ENCODE results near the gene DLK1. TPM values are rescaled to one million over a fixed set of nuclear protein-coding genes. Genes with fewer than 3 reads are reported as not detected.

DLK1 gene
- total and polyA plus RNA-seq, 2 of the 4 experiments (the other 2 are of a cell fraction): under 0.01 to 0.07 TPM

- dilution Hi-C loops (cut with HindIII; ENCODE audit: low sequenced_read_pairs, unreplicated experiment): no loop called here
These were observed 19.6 kb downstream of the DLK1 start for GRCh38 chr14:100746326-100746725.

More at GRCh38 chr14:100746326-100746725, 19.6 kb downstream of the DLK1 start:
- no peak overlapping the region for H2AFZ ChIP-seq (replicated peaks; ENCODE audit: low read length, poor library complexity)
- H3K18ac ChIP-seq (ENCODE audit: low read depth, low read length): no peak overlapping the region
- H4K8ac ChIP-seq (ENCODE audit: low read depth in 2 of 2, low read length in 2 of 2): no peak overlapping the region
- intact Hi-C loops (cut with micrococcal nuclease) (loop anchor here (5.0 kb wide), 1 partner anchor 76 kb away; no protein-coding TSS in a partner anchor), in situ Hi-C loops (cut with MboI; ENCODE audit: low sequenced_read_pairs) (no loop called here)
- no peak overlapping the region for H2BK120ac ChIP-seq (ENCODE audit: low read depth, low read length)
- H2BK15ac ChIP-seq (ENCODE audit: low read depth, low read length): no peak overlapping the region
- H3K9me3 ChIP-seq (ENCODE audit: control insufficient read depth, insufficient read depth, low read length): peaks cover under 1% of the 10 kb centered on the region; the same call in 1 of the 2 replicates
- no peak for DNase-seq
- no peak overlapping the region for H3K4me2 ChIP-seq (ENCODE audit: low read depth, low read length)
- no TSS peak for BruUV-seq (replicated peaks)
- H3K9ac ChIP-seq (ENCODE audit: low read depth, low read length): no peak overlapping the region
- peaks cover 7% of the 10 kb centered on the region; the same call in 1 of the 2 replicates for H3K4me1 ChIP-seq (ENCODE audit: control insufficient read depth, insufficient read depth, low read length)
- H2AK9ac ChIP-seq (replicated peaks; ENCODE audit: low read depth, low read length, poor library complexity): no peak overlapping the region
- H3K79me1 ChIP-seq (ENCODE audit: low read depth in 1 of 2, low read length in 2 of 2): no peaks in the 10 kb centered on the region
- no peak overlapping the region for H3K4me3 ChIP-seq (ENCODE audit: insufficient read depth, low read depth, low read length)
- H2AK5ac ChIP-seq (ENCODE audit: low read depth, low read length): no peak overlapping the region
- no peak overlapping the region for H3K56ac ChIP-seq (ENCODE audit: extremely low read depth, insufficient read depth, low read length)
- H2BK5ac ChIP-seq (ENCODE audit: low read depth, low read length, poor library complexity, severe bottlenecking): no peak overlapping the region
- H3K27ac ChIP-seq (ENCODE audit: insufficient read depth, low read length): no peak overlapping the region
- H3K4ac ChIP-seq (ENCODE audit: low read depth, low read length): no peak overlapping the region
- H4K5ac ChIP-seq (ENCODE audit: low read depth, low read length): no peak overlapping the region
- ATAC-seq (ENCODE audit: low read depth): peak; percentile 53
- H3K36me3 ChIP-seq (ENCODE audit: control insufficient read depth, insufficient read depth, low read length): no peaks in the 10 kb centered on the region
- H4K91ac ChIP-seq (ENCODE audit: insufficient read depth, low read depth, low read length): no peak overlapping the region
- TF ChIP-seq RAD21 (IDR thresholded peaks at IDR 0.05; ENCODE audit: low read length) (no peak), CEBPB (IDR thresholded peaks at IDR 0.05; ENCODE audit: low read depth, low read length) (no peak), CHD1 (IDR thresholded peaks at IDR 0.05; ENCODE audit: low read depth, low read length) (no peak), FOS (IDR thresholded peaks at IDR 0.05; ENCODE audit: low read depth, low read length) (no peak), POLR2A (IDR thresholded peaks at IDR 0.05; ENCODE audit: low read depth, low read length) (no peak), SMC3 (IDR thresholded peaks at IDR 0.05; ENCODE audit: low read depth, low read length) (no peak), RFX5 (IDR thresholded peaks at IDR 0.05; ENCODE audit: low read depth, low read length) (no peak), NFE2L2 (IDR thresholded peaks at IDR 0.05; ENCODE audit: low read depth, low read length) (no peak), USF2 (IDR thresholded peaks at IDR 0.05; ENCODE audit: low read depth, low read length) (no peak), RCOR1 (IDR thresholded peaks at IDR 0.05; ENCODE audit: insufficient replicate concordance, low read length) (no peak), MAZ (IDR thresholded peaks at IDR 0.05; ENCODE audit: borderline replicate concordance, low read depth, low read length) (no peak), CTCF (conservative IDR thresholded peaks at IDR 0.05; ENCODE audit: low read depth, low read length) (no peak), ELK1 (IDR thresholded peaks at IDR 0.05; ENCODE audit: borderline replicate concordance, low read depth, low read length) (no peak), MXI1 (IDR thresholded peaks at IDR 0.05; ENCODE audit: borderline replicate concordance, low read depth, low read length) (no peak), BHLHE40 (IDR thresholded peaks at IDR 0.05; ENCODE audit: low read depth, low read length) (no peak)
- H3K23ac ChIP-seq (ENCODE audit: low read depth, low read length): no peak overlapping the region
- H3K27me3 ChIP-seq (ENCODE audit: control insufficient read depth, insufficient read depth, low read length): peaks cover 4% of the 10 kb centered on the region
- no peaks in the 10 kb centered on the region; the same call in none of the 2 replicates for H4K20me1 ChIP-seq (ENCODE audit: insufficient read depth, low read length)
- H3K9me1 ChIP-seq (ENCODE audit: insufficient read depth, low read length): peaks cover 7% of the 10 kb centered on the region
- ChIA-PET CTCF (interaction anchor here (0.6 to 0.9 kb wide), 3 partner anchors 37 to 77 kb away, joined by 3 read pairs; no protein-coding TSS in a partner anchor), POLR2A (ENCODE audit: unreplicated experiment) (no interaction called here)
- H3K14ac ChIP-seq (replicated peaks; ENCODE audit: low read depth, low read length): no peak overlapping the region
- H2BK20ac ChIP-seq (ENCODE audit: low read depth, low read length): no peak overlapping the region
